C1 segment of cervical spinal cord (tissue), 14 donors: ENCODE data around the gene PLCH1.

Source experiments
- DNase-seq, 14 donors: peaks; one replicate each; lab custom pipeline; 2025; lab: John Stamatoyannopoulos, UW

The PLCH1 gene

DNA sequence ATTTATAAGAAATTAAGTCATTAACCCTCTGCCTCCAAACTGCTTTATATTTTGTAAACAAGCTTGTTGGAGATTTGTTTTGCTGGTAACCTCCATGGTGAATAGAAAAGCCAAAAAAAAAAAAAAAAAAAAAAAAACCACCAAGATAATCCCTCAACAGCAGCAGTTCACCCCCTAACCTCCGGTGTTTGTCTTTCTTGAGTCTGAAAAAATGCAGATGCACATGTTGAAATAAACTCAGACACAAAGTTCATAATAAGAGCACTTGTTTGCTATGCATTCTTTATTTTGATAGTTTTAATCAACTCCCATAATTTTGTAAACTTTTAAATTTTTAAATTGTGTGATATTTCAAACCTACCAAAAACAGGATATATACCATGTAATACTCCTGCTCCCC is 1.8 kb upstream of the PLCH1 start:
- DNase-seq: no peak

DNA sequence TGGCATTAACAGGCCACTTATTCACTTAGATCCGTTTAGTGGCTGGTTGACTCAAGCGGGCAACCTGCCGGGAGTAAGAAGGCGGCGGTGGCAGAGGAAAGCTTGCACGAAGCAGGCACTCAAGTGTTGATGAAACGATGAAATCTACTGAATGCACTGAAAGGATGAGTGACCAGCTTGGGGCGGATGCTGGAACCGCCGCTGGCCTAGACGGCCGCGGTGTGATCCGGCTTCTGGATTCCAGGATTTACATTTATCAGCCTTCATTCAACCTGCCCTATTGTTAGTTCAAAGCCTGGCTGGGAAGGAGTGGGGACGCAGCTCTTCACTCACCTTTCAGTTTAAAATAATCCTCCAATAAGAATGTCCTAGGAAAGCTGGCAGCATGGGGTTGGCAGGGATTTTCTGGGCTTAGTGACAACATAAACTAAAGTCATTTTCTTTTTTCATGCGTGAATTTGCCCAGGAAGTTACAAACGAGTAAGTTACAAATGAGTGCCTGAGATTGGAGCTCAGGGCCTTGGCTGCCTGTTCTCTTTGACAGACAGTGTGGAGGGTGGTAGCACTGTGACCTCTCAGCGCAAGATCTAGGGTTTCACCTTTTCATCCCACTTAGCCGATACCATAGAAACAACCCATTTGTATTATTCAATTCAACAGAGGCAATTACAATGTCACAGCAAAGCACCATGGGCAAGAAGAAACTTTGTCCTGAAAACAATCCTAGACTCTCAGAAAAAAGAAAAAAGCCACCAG is 1.1 kb upstream of the PLCH1 start:
- peak in 3 of 14 donors; percentile 8 to 23 (median 9) for DNase-seq

DNA sequence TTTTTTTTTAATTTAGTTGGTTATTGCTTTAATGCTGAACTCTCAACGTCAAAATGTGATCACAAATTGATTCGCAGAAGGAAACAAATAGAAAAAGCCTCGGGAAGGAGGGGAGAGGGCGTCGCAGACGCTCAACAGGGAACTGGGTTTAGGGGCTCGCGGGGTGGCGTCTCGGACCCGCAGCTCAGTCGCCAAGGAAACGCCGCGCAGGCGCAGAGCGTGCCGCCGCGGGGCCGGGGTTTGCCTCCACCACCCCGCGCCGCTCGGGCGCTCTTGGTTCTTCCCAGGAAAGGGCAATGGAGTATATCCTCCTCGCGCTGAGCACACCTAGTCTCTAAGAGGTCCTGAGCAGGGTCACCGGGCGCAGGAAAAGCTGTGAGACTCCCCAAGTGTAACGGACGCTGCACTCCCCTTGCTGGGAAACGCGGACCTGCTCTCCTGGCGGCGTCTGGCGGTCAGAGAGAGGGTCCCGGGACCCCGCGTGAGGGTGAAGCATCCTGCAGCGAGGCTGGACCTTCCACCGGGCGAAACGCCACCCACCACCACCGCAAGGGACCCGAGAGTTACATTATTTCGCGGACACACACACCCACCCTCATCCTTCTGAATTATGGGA is 753 bp downstream of the PLCH1 start:
- DNase-seq: peak in 11 of 14 donors; percentile 5 to 59 (median 32)

DNA sequence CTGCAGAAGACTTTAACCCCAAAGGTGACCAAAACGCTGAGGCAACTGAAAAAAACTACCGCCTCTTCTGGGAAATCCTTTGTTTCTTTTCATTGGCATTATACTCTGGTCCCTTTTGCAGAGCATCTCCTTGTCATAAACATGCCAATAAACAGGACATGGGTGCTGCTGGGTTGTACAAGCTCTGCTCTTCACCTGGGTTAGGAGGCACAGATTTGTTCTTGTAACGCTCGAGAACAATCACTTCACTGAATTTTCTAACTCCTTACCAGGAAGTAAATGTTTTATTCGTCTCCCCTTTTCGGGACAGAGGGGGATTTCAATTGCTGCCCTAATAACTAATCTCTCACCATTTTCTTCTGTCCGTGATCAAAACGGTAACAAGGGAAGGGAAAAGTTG is 1.3 kb downstream of the PLCH1 start:
- no peak for DNase-seq

DNA sequence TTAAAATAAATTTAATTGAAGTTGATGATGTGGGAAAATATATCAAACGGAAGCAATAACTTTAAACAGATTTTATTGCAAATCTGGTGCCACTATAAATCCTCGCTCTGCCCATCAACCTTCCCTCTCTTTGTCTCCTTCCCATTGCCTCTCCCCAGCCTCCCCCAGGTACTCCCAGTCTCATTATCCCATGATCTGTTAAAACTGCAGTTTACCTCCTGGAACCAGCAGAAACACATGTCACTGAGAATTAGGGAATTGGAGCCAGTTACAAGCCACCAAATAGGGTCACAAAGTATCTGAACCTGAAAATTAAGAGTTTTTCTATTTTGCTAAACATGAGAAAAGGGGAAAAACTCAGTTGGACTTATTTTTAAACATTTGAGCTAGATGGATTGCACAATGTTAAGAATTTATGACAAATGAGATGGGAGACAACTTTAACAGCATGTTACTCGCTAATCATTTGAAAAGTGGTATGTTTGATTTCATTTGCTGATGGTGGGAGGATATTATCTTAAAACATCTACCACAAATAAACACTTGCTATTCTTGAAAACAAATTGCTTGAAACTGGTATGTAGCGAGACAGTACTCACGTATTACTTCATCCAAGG is 2.4 kb downstream of the PLCH1 start:
- DNase-seq: no peak

DNA sequence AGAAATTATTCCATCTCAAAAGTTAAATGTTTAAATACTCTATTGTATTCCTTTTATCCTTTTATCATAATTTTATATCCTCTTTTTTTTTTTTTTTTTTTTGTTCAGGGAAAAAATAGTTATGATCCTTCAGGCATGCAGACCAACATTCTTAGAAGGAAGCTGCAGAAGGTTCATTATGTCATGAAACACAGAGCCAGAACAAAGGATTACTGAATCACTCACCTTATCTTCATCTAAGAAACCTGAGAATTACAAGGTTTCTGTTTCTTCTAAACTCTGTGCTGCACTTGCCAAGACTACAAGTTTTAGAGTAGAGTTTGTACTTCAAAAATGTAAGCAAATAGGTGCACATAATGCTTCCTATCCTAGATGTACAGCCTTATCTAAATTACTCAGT is 3.3 kb downstream of the PLCH1 start:
- no peak for DNase-seq

DNA sequence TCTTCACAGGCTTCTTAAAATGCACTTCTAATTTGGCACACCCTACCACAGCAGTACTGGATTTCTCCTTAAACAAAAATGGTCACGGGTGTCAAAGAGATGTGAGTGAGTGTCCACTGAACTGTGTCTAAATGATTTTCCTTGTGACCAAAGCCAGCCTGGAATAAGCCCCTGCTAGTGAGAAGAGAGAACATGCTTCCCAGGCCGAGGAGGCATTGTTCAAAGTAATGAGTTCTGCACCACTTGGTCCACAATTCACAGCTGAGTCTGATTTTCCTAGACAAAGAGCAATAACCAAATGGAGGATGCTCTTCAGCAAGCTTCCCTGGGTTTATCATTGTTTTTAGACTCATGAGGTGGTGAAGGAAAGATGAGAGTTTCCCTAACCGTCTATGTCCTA is 3.8 kb downstream of the PLCH1 start:
- no peak for DNase-seq

DNA sequence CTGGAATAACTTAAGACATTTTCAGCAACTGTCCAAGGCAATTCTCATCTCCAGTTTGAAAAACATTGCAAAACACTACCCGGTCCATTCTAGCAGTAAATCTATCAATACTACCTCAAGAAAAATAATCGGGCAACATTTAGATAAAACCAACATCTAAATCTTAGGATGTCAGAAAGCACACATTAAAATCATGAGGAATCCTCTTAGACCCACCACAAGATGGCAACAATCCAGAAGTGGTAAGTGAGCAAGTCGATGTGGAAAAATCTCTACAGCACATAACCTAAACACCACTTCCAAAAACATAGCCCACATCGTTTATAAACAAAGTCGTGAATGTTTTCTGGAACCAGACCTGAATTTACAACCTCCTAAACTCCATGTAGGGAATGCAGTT is 5.7 kb downstream of the PLCH1 start:
- no peak for DNase-seq

DNA sequence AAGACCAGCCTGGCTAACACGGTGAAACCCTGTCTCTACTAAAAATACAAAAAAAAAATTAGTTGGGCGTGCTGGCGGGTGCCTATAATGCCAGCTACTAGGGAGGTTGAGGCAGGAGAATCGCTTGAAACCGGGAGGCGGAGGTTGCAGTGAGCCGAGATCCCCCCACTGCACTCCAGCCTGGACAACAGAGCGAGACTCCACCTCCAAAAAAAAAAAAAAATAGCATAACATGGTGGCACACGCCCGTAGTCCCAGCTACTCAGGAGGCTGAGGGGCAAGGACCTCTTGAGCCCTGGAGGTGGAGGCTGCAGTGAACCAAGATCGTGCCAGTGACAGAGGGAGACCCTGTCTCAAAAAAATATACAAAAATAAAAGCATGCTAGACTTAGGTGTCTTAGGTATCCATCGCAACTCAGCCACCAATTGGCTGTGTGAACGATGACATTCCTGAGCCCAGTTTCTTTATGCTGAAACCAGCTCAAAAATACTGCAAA is 6.2 kb downstream of the PLCH1 start:
- DNase-seq: no peak

DNA sequence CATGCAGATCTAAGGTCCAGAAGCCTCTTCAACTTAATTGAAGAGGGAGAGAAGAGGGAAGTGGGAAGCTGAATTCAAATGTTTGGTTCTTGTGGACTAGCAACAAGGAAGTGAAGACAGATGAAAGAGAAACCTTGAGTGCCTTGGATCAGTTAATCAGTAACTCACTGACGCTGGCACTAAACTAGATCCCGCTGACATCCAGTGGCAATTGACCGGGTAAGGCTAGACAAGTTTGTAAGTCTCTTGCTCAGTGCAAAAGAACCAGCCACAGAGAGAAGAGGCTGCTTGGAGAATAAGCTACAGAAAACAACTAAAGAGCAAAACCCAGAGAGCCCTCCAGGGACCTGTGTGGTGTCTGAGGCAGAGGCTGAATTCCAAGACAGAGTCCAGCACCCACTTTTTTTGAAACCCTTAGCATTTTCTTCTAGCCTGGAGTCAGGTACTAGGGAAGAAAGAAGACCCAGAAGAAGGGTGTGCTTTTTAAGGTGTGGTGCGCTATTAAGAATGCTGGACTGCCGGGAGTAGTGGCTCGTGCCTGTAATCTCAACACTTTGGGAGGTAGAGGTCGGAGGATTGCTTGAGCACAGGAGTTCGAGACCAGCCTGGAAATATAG is 6.9 kb downstream of the PLCH1 start:
- no peak for DNase-seq

DNA sequence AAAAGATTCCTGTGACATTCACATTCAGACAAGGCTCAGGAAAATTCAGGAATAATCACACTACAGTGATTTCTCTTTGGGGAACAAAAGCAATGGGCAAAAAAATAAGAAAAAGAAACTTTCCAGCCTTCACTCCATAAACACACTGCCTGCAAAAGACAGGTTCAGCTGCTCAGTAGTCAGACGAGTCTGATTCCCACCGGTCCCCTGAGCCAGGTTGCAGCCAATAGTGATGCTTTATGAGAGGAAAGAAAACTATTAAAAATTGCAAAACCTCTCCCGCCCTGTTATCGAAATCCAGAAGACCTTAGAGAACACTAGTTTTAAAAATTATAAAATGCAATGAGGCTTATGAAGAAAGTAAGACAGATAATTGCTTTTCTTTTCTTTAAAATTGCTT is 8.5 kb downstream of the PLCH1 start:
- no peak for DNase-seq

DNA sequence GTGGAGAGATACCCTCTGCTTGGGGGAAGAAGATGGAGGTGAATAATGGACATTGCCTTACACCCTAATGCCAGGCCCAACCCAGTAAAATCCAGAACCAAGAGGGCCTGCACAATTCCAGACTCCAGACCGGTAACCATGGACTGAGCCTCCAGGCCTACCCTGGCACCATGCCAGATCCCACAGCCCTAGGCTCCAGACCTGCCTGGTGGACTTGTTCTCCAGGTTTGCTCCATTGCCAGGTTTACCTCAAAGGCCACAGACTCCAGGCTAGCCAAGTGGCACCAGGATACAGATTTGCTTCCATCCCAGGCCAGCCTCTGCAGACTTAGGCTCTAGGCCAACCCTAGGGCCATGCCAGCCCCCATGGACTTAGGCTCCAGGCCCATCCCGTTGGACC is 14.0 kb downstream of the PLCH1 start:
- DNase-seq: no peak

DNA sequence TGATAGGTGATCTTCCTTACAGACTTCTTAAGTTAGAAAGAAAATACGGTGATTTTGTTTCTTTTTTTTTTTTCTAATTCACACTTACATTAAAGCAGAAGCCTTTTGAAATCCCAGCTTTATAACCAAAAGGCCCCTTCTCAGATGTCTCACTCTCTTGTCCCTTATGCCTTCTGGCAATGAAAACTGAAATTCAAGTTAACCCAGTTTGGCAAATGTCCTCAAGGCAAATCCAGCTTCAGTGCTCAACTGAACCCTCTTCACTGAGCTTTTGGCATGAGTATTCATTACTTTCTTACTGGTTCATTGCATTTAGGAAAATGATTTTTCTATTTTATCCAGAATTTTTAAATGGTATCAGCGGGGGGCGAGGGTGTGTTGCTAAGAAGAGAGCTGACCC is 17.0 kb downstream of the PLCH1 start:
- DNase-seq: no peak

DNA sequence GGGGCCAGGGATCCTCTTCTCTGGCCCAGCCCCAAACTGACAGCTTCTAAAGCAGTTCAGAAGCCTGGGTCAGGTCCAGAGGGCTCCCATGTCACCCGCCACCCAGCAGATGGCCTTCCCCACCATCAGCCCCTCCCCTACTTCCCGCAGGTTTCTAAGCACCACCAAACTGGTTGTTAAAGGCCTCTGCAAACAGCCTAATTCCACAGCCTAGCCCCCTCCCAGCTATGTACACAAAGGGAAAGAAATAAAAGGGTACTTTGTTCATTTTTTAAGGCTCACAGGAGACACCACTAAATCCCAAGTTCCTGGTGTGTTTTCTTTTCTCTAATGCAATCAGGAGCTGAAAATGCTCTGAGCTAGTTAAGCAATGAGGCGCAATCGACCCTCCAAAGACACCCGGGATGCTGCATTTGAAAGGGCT is 30.6 kb downstream of the PLCH1 start:
- no peak for DNase-seq

DNA sequence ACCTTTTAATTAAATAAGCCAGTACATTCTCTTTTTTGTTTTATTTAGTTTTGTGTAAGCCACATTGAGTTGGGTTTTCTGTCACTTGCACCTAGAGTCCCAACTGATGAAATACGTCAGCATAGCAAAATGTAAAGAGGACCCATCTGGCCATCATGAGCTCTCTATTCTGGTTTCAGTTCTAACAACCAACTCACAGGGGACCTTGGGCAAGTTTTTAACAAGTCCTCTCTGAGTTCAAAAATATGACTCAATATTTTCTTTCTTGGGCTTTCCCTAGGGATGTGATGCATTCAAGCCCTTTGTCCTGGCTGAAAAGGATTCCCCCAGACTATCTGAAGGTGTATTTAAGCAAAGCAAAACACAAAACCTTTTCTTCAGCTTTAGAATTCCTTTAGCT is 32.9 kb downstream of the PLCH1 start:
- no peak for DNase-seq

DNA sequence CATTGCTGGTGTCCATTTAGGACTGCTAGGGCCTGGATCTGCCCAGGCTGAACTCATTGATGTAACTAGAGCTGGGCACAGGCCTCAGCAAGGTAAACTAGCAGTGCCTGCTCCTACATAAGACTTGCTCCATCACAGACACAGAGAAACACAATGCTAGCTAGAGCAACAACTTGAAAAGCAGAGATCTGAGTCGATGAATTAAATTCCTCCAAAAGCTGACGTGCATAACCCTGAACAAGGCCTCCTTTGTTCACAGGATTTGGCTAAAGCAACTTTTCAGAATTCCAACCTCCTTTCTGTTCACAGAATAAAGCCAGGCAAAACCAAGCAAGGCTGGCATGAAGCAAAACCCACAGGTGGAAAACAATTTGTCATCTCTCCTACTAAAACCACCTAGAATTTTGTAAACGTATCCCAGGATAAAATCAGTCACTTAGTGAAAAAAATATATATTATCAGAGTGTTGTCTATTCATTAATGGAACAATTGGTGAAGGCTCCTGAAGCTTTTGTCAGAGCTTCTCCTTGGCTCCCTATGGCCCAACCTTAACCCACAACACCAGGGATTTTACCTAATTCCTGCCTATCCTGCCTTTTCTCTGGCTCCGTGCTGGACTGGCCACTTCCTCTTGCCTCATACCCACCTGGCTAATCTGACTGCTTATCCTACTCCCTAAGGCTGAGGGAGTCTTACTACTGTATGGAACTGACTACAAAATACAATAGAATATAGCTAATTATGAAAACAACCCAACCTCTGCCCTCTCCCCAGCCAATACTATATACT is 39.9 kb downstream of the PLCH1 start:
- peak in 3 of 14 donors; percentile 12 to 21 (median 20) for DNase-seq

DNA sequence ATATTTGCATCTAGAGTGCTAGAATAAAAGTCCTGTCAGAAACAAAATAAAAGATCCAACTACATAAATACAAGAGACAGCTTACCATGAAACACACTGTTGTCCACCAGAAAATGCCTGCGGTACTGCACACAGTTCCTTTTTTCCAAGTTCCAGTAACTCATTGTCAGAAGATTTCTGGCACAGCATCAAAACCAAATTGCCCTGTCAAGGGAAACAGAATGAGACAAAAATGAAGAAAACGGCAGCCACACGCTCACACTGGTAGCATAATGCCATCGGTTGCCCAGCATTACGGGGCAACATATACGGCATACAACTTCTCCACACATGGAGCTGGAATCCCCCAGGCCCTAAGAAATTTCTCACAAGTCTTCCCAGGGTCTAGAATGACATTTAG is 40.8 kb downstream of the PLCH1 start:
- DNase-seq: peak in 3 of 14 donors; percentile 11 to 17 (median 12)

DNA sequence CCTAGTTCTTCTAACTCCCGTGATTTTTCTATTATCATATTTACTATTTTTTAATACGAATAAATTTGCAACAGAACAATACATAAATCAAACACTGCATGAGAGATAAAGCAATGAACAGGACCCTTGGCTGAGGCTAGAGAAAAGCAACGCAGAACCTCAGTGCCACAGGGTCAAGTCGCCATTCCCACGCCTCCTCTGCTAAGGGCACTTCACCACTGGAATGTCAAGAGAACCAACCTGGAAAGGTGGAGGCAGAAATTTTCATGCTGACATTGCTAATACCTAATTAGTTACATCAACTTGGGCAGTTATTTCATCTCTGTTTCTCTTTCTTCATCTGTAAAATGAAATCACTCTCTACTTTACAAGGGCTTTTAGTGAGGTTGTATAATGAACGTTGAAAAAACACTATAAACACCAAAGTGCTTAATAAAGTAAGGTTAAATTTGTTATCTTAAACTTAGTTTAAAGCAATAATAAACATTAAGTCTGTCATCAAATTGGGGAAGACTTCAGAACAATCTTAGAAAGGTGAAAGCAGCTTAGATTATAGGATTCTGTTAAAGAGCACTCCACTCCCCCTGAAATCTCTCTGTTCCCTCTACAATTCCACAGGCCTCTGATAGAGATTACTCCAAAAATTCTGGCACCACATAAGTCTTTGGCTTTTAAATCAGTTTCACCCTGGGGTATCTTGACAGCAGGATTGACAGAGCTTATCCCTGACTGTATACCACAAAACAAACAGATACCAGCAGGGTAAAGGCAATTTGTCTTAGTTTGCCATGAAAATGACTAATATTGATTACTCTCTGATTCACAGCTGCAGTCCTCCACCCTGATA is 41.9 kb downstream of the PLCH1 start:
- DNase-seq: no peak

DNA sequence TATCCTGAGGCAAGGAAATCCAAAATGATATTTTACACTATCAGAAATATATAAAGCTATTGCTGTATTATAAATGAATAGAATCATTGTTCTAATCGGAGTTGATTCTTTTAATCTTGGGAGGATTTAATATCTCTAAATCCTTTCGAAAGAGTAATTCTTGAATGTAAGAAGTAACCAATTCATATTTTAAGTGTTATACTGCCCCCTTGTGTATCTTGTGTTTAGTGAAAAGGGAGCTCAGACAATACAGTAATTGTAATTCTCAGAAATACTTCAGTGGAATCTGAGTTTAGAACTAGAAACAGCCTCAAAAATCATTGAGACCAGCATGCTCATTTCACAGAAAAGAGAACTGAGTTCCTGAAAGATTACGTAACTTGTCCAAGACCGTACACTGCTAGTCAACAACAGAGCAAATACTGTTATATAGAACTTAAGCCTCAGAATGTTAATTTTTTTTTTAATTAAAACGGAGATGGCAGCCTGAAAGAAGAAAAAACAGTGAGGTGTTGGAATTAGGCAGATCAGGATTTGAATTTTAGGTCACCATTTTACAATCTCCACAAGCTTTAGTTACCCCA is 42.9 kb downstream of the PLCH1 start:
- peak in 1 of 14 donors; percentile 21 for DNase-seq

DNA sequence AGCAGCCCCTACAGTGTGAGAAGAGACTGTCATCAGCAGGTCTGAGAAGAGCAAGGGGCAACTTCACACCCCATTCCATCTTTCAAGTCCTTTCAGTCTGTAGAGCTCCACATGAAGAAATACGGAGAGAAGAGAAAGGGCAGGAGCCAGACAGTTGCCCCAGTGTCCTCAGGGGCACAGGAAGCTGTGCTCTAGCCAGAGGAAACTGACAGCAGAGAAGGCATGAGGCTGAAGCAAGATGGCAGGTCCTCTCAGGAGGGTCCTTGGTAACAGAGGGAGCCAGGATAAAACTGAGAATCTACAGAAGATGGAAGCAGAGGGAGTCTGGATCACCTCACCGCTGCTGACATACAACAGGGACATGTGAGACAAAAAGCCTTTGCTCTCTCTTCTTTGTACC is 47.3 kb downstream of the PLCH1 start:
- DNase-seq: no peak
